Endothelial cell of umbilical vein (primary cell): ENCODE measurements around the gene CFAP126. TPM values are rescaled to one million over a fixed set of nuclear protein-coding genes. Genes with fewer than 3 reads are reported as not detected.

ENCODE experiments used
- BruUV-seq: library from RNA; stranded (reverse); fragments of 400-500 nt; replicated peaks from 2 replicates; lab custom pipeline; 2021; lab: Mats Ljungman, UMichigan
- CTCF ChIA-PET: fragments of 300-600, 350-600 bp; sonication (Branson Sonifier 250); formaldehyde crosslinking; loops from one replicate; lab custom pipeline; 2021; ENCODE audit warnings: antibody characterized with exemption, inconsistent platforms; lab: Charles Lee
- POLR2A ChIA-PET: fragments of 300-600, 350-600 bp; sonication (Branson Sonifier 250); formaldehyde crosslinking; loops from one replicate; lab custom pipeline; 2021; ENCODE audit warnings: antibody characterized with exemption, inconsistent platforms; lab: Charles Lee
- DNase-seq: peaks from one replicate; pipeline ENCODE4 v3.0.0-alpha.2; 2011; ENCODE audit warnings: low read depth, low spot score
- FAIRE-seq: peaks from 2 replicates; lab custom pipeline; 2011; peaks lifted over from hg19 to GRCh38; lab: Jason Lieb, UNC
- H2AFZ ChIP-seq: 2 replicates; pipeline ENCODE4 v1.6.0; 2012; ENCODE audit warnings: low read depth, low read length, control low read depth, inconsistent platforms
- H3K27ac ChIP-seq: 2 replicates; pipeline ENCODE4 v1.5.1; 2011; ENCODE audit warnings: low read depth, mild to moderate bottlenecking, control low read depth, low read length, moderate library complexity; ENCODE audit not compliant: insufficient read depth
- H3K27me3 ChIP-seq, 2 experiments: 2 replicates each; pipeline versions ENCODE4 v1.6.0 to v1.6.1; 2011; ENCODE audit warnings: low read length in 2 of 2, mixed read lengths in 1 of 2; ENCODE audit not compliant: control insufficient read depth in 2 of 2, insufficient read depth in 2 of 2
- H3K36me3 ChIP-seq, 2 experiments: 2 replicates in 1 of 2; 3 replicates in 1 of 2; pipeline ENCODE4 v1.5.1; 2011; ENCODE audit warnings: low read length in 2 of 2, mild to moderate bottlenecking in 1 of 2, moderate library complexity in 1 of 2; ENCODE audit not compliant: control insufficient read depth in 2 of 2, insufficient read depth in 2 of 2; ENCODE audit errors: extremely low read depth in 1 of 2
- H3K4me1 ChIP-seq: 3 replicates; pipeline ENCODE4 v1.5.1; 2011; ENCODE audit warnings: mild to moderate bottlenecking, low read length; ENCODE audit not compliant: control insufficient read depth, insufficient read depth; ENCODE audit errors: extremely low read depth
- H3K4me2 ChIP-seq: 2 replicates; pipeline ENCODE4 v1.6.1; 2011; ENCODE audit warnings: low read length, control low read depth, mixed read lengths; ENCODE audit not compliant: insufficient read depth
- H3K4me3 ChIP-seq, 3 experiments: fragments of 200-600 bp in 1 of 3; sonication (generic), shearing (Covaris generic) in 1 of 3; replicated peaks in 1 of 3; 2 replicates each; pipeline ENCODE4 v1.5.1; 2011 to 2016; ENCODE audit warnings: control low read depth in 3 of 3, low read length in 3 of 3, mild to moderate bottlenecking in 2 of 3, inconsistent platforms in 1 of 3, low read depth in 1 of 3, moderate library complexity in 1 of 3; ENCODE audit not compliant: insufficient read depth in 1 of 3
- H3K79me2 ChIP-seq: 2 replicates; pipeline ENCODE4 v1.6.0; 2012; ENCODE audit warnings: low read length, inconsistent platforms; ENCODE audit not compliant: control insufficient read depth, insufficient read depth
- H3K9ac ChIP-seq: replicated peaks from 2 replicates; pipeline ENCODE3; 2011; ENCODE audit warnings: low read length, control low read depth; ENCODE audit not compliant: insufficient read depth; ENCODE audit errors: extremely low read depth
- H3K9me1 ChIP-seq: replicated peaks from 3 replicates; pipeline ENCODE4 v1.6.0; 2011; ENCODE audit warnings: mild to moderate bottlenecking, low read length; ENCODE audit not compliant: control insufficient read depth, insufficient read depth; ENCODE audit errors: extremely low read depth
- H3K9me3 ChIP-seq: replicated peaks from 2 replicates; pipeline ENCODE4 v1.5.1; 2012; ENCODE audit warnings: low read length, inconsistent platforms; ENCODE audit not compliant: control insufficient read depth, insufficient read depth
- H4K20me1 ChIP-seq: replicated peaks from 2 replicates; pipeline ENCODE3; 2011; ENCODE audit warnings: mild to moderate bottlenecking, low read length; ENCODE audit not compliant: control insufficient read depth, insufficient read depth; ENCODE audit errors: extremely low read depth
- CTCF ChIP-seq, 2 donors: IDR thresholded peaks; 1 replicate in 1 of 2; 2 replicates in 1 of 2; pipeline ENCODE4 v1.5.1; 2011; ENCODE audit warnings: low read length in 2 of 2, mild to moderate bottlenecking in 2 of 2, moderate library complexity in 2 of 2, control low read depth in 1 of 2, inconsistent platforms in 1 of 2, low read depth in 1 of 2; ENCODE audit not compliant: insufficient read depth in 1 of 2; ENCODE audit errors: extremely low read depth in 1 of 2
- EZH2 ChIP-seq: IDR thresholded peaks from 2 replicates; pipeline ENCODE4 v1.6.1; 2012; ENCODE audit warnings: borderline replicate concordance, low read depth, mild to moderate bottlenecking, moderate library complexity, low read length, inconsistent platforms; ENCODE audit not compliant: severe bottlenecking
- FOS ChIP-seq: IDR thresholded peaks from 2 replicates; pipeline ENCODE4 v1.6.1; 2011; ENCODE audit warnings: mild to moderate bottlenecking, low read length, moderate library complexity, borderline replicate concordance; ENCODE audit not compliant: insufficient read depth
- GATA2 ChIP-seq: IDR thresholded peaks from 2 replicates; pipeline ENCODE4 v1.7.0; 2011; ENCODE audit warnings: low read depth, mild to moderate bottlenecking, moderate library complexity, mixed read lengths, low read length; ENCODE audit not compliant: insufficient read length, insufficient read depth
- JUN ChIP-seq: IDR thresholded peaks from 2 replicates; pipeline ENCODE4 v1.6.1; 2011; ENCODE audit warnings: borderline replicate concordance, low read depth; ENCODE audit not compliant: insufficient read length, insufficient read depth
- MAX ChIP-seq: IDR thresholded peaks from 2 replicates; pipeline ENCODE4 v1.6.1; 2011; ENCODE audit not compliant: insufficient read depth, insufficient read length
- MYC ChIP-seq: IDR thresholded peaks from one replicate; pipeline ENCODE4 v1.6.1; 2011; ENCODE audit warnings: mild to moderate bottlenecking, low read depth, low read length
- POLR2A ChIP-seq: IDR thresholded peaks from 2 replicates; pipeline ENCODE4 v1.6.1; 2012; ENCODE audit warnings: low read depth, mild to moderate bottlenecking, control low read depth, low read length
- POLR2AphosphoS5 ChIP-seq: IDR thresholded peaks from 2 replicates; pipeline ENCODE4 v1.6.1; 2012; ENCODE audit warnings: low read depth, mild to moderate bottlenecking, control low read depth, low read length, moderate library complexity; ENCODE audit not compliant: insufficient read depth
- dilution Hi-C: fragments of 300-500 bp; cut with MboI; formaldehyde crosslinking; loops from one replicate; pipeline ENCODE4 v1.15.0; 2019; ENCODE audit warnings: low sequenced_read_pairs; ENCODE audit not compliant: extremely low pct_ligation_motif_present
- intact Hi-C: fragments of 100-400 bp; cut with micrococcal nuclease; formaldehyde crosslinking; loops from one replicate; pipeline ENCODE4 v1.10.0; 2022
- polyA plus RNA-seq, 4 experiments: library from polyadenylated mRNA; depleted of rRNA in 3 of 4; stranded (reverse) in 3 of 4; unstranded in 1 of 4; fragments of >200 nt; gene quantifications; 2 replicates each; pipeline versions ENCODE4 v1.2.1 to v1.2.3, GENCODE V29; 2011 to 2012; ENCODE audit warnings: missing spikeins in 1 of 4
- total RNA-seq: library from RNA; stranded (reverse); gene quantifications from 2 replicates; pipeline ENCODE4 v1.2.3, GENCODE V29; 2021

Gene CFAP126
- total and polyA plus RNA-seq, 2 donors (not counting 3 experiments of a cell fraction or from before 2014, with no cell fraction given): not detected

- intact Hi-C loops: loop anchor here (5.0 kb wide), 1 partner anchor 53 kb away; the partner anchor contains the start of gene SDHC
- Histone ChIP-seq H3K4me1 (peaks cover 2% of the 10 kb centered on the region), H2AFZ (no peak overlapping the region), H3K4me3 (no peak overlapping the region), H3K27ac (no peak overlapping the region), H3K9me1 (no peaks in the 10 kb centered on the region), H3K9me3 (no peaks in the 10 kb centered on the region), H4K20me1 (no peaks in the 10 kb centered on the region), H3K36me3 (peaks cover 2 to 4% of the 10 kb centered on the region in 2 experiments), H3K9ac (no peak overlapping the region), H3K27me3 (no peaks in the 10 kb centered on the region), H3K4me2 (no peak overlapping the region), H3K79me2 (no peaks in the 10 kb centered on the region)
- POLR2A ChIA-PET: no interaction called here
- no peak for FAIRE-seq
- DNase-seq: no peak
- dilution Hi-C loops: no loop called here
- no peak for TF ChIP-seq FOS
- TF ChIP-seq EZH2: no peak
- TF ChIP-seq POLR2AphosphoS5: no peak
- no peak for TF ChIP-seq GATA2
- no peak for TF ChIP-seq MYC
- TF ChIP-seq POLR2A: no peak
- TF ChIP-seq JUN: no peak
- no peak for TF ChIP-seq MAX
- TF ChIP-seq CTCF (IDR thresholded peaks at IDR 0.05; ENCODE audit: extremely low read depth in 1 of 2, insufficient read depth in 1 of 2, low read depth in 1 of 2, low read length in 2 of 2): no peak
- no TSS peak for BruUV-seq
- CTCF ChIA-PET: no interaction called here
Observed at GRCh38 chr1:161365207-161365606, 2.5 kb downstream of the CFAP126 start.
